IPS-11a (cell line): ENCODE measurements around the gene RFLNA.
"Not testable (repeated sequence)": the region's sequence is repeated elsewhere in the genome, so short reads cannot be mapped to it uniquely, and the experiment has no call there.

Source experiments
- H3K4me3 ChIP-seq: one replicate; pipeline ENCODE4 v1.5.1; 2013; ENCODE audit warnings: low read depth, low read length, control low read depth

RFLNA gene

DNA sequence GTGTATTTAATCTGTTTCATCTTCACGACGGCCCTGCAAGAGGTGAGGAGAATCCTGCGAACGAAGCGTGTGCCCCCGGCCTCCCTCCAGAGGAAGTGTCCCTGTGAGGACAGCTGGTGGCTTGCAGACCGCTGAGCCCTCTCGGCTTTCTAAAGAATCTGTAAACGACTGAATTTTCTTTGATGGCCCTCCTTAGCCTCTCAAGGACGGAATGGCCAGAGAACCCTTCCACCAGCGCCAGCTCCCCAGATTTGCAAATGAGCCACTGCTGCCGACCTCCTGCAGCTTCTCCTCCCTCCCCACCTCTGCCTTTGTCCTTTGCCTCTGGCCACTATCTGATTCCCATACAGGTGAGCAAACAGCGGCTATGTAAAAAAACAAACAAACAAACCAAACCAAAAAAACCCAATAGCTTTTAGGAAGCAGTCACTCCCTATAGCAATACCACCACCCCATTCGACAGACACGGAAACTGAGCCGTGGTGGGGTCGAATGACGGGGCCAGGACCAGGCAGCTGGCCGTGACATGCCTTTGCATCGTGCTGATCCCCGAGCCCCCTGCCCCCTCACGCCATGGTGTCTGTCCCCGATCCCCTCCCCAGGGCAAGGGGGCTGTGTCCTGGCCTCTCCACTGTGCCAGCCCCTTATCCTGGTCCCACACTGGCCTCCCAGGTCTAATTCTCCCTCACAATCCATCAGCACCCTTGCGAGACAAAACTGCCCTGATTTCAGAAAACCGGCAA, 23.6 kb downstream of the RFLNA start:
- no peak overlapping the region for H3K4me3 ChIP-seq

DNA sequence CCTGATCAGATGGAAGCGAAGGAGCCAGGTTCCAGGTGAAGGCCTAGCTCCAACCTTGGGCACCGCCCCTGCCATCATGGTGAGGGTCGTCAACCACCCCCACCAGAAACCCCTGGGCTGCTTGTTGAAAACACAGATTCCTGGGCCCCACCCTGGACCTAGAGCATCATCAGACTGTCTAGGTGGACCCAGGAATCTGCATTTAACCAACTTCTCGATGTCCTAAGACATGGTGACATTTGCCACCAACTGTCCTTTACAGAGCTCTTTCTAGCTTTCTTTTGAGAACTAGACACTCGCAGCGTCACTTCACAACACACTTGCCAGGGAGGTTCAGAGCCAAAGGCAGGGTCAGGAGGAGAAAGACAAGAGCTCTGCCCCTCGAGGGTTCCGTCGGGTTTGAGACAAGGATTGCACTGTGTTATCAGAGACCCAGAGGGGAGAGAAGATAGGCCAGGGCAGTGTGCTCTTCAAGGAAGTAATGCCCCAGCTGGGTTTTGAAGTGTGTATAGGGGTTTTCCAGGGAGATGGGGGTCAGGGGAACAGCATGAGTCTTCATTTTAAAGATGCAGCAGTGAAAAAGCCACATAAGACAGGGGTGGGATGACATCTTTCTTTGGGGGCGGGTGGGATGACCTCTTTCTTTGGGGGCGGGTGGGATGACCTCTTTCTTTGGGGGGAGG, 24.6 kb downstream of the RFLNA start:
- no peak overlapping the region for H3K4me3 ChIP-seq

- H3K4me3 ChIP-seq, result no peak overlapping the region
Observed at GRCh38 chr12:124321040-124321481, 26.2 kb downstream of the RFLNA start.

GRCh38 chr12:124321556-124322270, 26.8 kb downstream of the RFLNA start:
- no peak overlapping the region for H3K4me3 ChIP-seq

DNA sequence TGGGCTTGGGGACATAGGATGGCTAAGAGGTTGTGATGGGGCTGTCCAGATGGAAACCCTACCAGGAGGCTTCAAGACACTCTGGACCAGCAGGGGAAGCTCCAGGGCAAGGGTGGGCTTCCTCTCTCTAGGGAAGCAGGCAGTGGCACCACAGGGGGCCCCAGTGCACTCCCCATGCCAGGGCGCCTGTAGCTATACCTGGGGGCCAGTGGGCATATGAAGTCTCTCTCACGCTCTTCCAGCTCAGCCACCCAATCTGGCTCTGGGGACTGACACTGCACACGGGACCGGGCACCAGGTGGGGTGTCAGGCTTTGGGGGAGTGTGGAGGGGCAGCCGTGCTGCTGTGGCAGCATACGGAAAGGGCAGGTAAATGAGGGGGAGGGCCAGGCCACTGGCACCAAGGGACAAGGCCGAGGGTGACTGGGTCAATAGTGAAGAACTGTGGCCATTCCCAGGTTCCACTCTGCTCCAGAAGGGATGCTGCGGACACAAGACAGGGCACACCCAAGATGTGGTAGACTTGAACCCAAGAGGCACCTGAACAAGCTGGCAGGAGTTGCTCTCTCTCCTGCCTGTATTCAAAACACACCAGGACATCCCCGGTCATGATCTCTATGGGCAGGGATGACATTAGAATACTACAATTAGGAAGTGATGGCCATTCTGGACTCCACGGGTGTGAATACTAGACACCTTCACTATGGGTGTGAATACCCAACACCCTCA, 27.5 kb downstream of the RFLNA start:
- H3K4me3 ChIP-seq, result no peak overlapping the region

DNA sequence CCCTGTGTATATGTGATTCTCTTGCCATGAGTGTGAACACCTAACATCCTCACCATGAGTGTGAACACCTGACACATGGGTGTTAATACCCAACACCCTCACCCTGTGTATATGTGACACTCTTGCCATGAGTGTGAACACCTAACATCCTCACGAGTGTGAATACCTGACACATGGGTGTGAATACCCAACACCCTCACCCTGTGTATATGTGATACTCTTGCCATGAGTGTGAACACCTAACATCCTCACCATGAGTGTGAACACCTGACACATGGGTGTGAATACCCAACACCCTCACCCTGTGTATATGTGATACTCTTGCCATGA, 28.1 kb downstream of the RFLNA start:
- H3K4me3 ChIP-seq, result not testable (repeated sequence)

DNA sequence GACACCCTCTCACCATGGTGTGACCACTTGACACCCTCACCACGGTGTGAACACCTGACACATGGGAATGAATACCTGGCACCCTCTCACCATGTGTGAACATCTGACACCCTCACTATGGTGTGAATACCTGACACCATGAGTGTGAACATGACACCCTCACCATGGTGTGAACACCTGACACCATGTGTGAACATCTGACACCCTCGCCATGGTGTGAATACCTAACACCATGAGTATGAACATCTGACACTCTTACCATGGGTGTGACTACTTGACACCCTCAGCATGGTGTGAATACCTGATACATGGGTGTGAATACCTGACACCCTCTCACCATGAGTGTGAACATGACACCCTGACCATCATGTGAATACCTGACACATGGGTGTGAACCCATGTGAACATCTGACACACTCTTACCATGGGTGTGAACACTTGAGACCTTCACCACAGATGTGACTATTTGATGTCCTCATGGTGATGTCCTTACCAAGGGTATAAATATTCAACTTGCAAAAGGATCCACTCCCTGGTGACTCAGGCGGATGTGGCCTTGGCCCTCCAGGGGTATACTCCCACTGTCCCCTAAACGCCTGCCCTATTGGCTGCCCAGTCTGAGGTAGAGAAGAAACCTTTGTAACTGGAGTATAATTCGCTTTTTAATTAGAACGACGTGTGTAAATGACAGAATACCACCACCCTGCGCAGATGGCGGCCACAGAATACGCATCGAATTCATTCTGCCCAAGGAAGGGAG, 29.1 kb downstream of the RFLNA start:
- H3K4me3 ChIP-seq, result no peak overlapping the region

GRCh38 chr12:124324803-124325705, 30.2 kb downstream of the RFLNA start:
- H3K4me3 ChIP-seq, result no peak overlapping the region

GRCh38 chr12:124326104-124326503, 31.2 kb downstream of the RFLNA start:
- no peak overlapping the region for H3K4me3 ChIP-seq

- no peak overlapping the region for H3K4me3 ChIP-seq
Observed at GRCh38 chr12:124326871-124327270, 32.0 kb downstream of the RFLNA start.

- no peak overlapping the region for H3K4me3 ChIP-seq
Observed at GRCh38 chr12:124327362-124328043, 32.6 kb downstream of the RFLNA start.

DNA sequence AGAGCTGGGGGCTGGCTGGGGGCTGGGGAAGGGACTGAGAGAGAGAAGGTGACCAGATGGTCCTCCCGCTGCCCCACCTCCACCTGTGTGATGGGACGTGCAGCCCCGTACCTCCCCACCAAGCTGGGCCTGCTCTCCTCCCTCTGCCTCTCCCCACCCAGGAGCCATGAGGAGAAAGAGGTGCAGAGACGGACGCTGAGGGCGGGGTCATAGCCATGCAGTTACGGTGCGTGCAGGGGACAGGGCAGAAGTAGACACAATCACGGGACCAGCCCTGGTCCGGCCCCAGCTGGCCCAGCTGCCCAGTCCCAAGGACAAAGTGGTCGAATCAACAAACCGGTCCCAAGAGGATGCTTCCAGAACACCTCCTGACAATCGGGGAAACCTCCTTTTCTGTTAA, 33.2 kb downstream of the RFLNA start:
- no peak overlapping the region for H3K4me3 ChIP-seq

DNA sequence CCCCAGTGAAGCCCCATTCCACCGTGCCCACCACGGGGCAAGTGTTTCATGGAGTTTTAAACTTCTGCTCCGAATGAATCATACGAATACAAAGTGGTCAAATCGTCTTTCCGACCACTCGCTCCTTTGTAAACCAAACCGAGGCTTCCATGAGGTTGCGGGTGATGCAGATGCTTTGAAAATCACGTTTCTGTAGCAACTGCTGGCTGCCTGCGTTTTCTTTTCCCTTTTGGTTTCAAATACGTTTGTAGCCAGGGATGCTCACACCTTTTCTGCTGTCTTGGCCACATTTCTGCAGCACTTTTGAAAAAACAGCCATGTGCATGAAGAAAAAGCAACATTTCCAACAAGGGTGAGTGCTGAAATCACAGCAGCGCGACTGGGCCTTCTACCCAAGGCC, 33.7 kb downstream of the RFLNA start:
- H3K4me3 ChIP-seq, result no peak overlapping the region

DNA sequence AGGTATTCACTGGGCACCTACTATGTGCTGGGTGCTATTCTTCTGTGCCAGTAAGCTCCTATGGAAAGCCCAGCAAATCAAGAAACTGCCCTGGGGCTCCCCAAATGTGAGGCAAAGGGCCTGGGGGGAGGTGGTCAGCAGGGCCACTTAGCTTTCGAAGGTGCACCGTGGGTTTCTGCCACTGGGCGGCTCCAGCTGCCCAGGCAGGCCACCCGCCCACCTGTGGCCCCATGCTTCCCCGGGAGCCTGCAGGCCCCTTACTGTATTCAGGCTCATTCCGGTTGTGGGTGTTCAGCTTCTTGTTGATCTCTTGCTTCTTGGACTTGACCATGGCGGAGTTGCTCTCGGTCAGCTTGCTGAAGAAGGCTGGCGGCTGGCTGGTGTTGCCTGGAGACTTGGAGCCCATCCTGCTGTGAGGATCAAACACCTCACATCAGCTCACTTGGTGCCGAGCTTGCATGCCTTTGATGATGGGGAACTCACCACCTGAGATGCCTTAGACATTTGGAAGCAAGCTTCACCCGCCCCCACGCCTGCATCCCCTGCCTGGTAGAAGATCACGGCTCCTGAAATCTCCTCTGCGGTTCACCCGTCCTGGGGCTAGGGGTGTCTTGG, 37.3 kb downstream of the RFLNA start:
- no peak overlapping the region for H3K4me3 ChIP-seq

GRCh38 chr12:124332900-124333299, 38.0 kb downstream of the RFLNA start:
- no peak overlapping the region for H3K4me3 ChIP-seq

- no peak overlapping the region for H3K4me3 ChIP-seq
Observed at GRCh38 chr12:124333724-124334123, 38.8 kb downstream of the RFLNA start.

- H3K4me3 ChIP-seq, result no peak overlapping the region
Observed at GRCh38 chr12:124334266-124334665, 39.4 kb downstream of the RFLNA start.

DNA sequence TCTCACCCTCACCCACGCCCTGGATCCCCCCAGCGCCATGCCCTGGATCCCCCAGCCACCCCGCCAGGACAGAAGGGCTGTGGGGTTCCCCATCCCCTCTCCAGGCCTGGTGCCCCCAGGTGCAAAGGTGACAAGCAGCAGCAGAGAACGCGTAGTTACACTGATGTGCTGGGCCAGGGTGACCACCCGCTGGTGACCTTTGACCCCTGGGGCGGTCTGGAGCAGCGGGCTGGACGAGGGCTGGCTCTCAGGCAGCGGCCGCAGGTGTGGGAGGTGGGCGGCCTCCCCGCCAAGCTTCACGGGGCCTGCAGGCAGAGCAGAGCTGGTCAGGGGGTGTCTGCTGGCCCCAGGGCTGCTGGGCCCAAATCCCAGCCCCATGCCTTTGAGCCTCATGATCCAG, 40.1 kb downstream of the RFLNA start:
- H3K4me3 ChIP-seq, result no peak overlapping the region
